Renal cortex interstitium (tissue), 11 donors: ENCODE measurements around the gene C5orf34. TPM values are rescaled to one million over a fixed set of nuclear protein-coding genes. Genes with fewer than 3 reads are reported as not detected.
A peak's percentile ranks its signal among the peaks of the same experiment; 100 is the strongest.
"Not testable (repeated sequence)": the region's sequence is repeated elsewhere in the genome, so short reads cannot be mapped to it uniquely, and the experiment has no call there.

Experiments
- DNase-seq, 11 donors: peaks; one replicate each; pipeline ENCODE4 v3.0.0-alpha.2; 2013; ENCODE audit warnings: low read depth in 9 of 11, low spot score in 4 of 11; ENCODE audit errors: extremely low read depth in 1 of 11
- polyA plus RNA-seq, 3 donors: library from polyadenylated mRNA; unstranded; fragments of 120-200 nt; gene quantifications; one replicate each; pipeline ENCODE4 v1.2.1, GENCODE V29; 2013; ENCODE audit not compliant: insufficient read length in 3 of 3

The C5orf34 gene
- polyA plus RNA-seq, 3 donors, result 4.9 to 5.9 (median 5.4) TPM

- no peak for DNase-seq
These were observed 15.7 kb upstream of the C5orf34 start for GRCh38 chr5:43530648-43531047.

DNA sequence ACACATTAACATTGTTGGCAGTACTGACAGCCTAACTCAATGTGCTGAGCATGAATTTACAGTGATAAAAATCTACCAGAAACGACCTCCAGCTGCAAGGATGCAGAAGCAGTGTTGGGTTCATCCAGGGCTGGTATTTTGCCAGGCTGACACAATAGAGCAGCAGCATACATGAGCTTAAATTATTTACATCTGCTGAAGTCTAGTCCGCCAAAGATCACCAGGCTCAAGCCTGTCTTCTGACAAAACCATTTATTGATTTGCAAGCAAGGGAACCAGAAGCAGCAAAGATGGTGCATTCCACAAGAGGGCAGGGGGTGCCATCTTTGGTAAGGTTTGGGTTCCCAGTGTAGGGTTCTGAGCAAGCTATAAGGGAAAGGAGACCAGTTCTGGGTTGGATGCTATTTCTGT lies 8.7 kb upstream of the C5orf34 start:
- no peak for DNase-seq

- no peak for DNase-seq
These were observed 5.7 kb upstream of the C5orf34 start for GRCh38 chr5:43520615-43521014.

DNA sequence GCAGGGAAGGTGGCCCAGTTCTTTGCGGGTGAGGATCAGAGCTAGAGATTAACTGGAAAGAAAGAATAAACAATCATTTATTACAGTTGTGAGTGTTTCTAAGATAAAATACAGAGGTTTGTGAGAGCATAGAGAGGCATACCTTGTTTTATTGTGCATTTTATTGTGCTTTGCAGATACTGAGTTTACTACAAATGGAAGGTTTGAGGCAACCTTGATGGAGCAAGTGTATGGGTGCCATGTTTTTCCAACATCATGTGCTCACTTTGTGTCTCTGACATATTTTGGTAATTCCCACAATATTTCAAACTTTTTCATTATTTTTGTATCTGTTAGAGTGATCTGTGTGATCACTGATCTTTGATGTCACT lies 715 bp upstream of the C5orf34 start:
- no peak for DNase-seq

GRCh38 chr5:43514471-43514815 lies 505 bp downstream of the C5orf34 start:
- peak in 1 of 11 donors; percentile 13 for DNase-seq

DNA sequence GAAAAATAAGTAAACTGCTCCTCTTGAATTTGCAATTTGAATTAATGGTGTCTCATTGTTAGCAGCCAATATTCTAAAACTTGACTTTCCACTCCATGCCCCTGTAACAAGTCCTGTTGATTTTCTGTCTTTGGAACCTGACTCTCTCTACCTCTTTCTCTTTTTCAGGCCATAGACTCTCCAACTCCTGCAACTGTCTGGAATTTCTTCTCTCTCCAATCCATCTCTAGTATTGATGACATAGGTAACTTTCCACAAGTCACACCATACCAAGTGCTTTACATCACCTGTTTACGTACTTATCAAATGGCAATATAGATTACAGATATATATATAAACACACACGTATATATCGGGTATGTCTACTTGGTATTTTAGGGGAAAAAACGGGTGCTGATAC lies 923 bp downstream of the C5orf34 start:
- no peak for DNase-seq

DNA sequence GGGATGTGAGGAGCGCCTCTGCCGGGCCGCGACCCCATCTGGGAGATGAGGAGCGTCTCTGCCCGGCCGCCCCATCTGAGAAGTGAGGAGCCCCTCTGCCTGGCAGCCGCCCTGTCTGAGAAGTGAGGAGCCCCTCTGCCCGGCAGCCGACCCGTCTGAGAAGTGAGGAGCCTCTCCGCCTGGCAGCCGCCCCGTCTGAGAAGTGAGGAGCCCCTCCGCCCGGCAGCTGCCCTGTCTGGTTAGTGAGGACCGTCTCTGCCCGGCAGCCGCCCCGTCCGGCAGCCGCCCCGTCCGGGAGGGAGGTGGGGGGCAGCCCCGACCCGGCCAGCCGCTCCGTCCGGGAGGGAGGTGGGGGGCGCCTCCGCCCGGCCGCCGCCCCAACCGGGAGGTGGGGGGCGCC lies 3.9 kb downstream of the C5orf34 start:
- DNase-seq, result not testable (repeated sequence)

- DNase-seq, result no peak
These were observed 16.4 kb downstream of the C5orf34 start for GRCh38 chr5:43498581-43498980.

- no peak for DNase-seq
These were observed 17.4 kb downstream of the C5orf34 start for GRCh38 chr5:43497311-43498104.

DNA sequence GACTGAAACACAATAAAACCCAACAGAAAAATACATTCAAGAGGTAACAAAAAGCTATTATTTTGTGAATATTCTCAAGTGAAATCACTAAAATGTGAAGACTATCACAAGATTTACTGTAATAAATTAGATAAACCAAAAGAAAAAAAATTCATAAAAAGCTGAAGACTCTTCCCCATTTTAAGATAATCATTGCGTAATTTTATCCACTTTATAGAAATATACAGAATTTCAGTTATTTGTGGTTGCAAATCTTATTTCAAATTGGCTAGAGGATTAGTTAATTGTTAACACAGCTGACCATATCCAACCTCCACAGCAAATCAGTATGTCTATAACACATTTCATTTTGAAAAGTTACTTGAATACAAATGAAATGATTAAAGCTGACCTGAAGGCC lies 23.6 kb downstream of the C5orf34 start:
- no peak for DNase-seq

GRCh38 chr5:43486353-43486752 lies 28.6 kb downstream of the C5orf34 start:
- no peak for DNase-seq

GRCh38 chr5:43485406-43485805 lies 29.5 kb downstream of the C5orf34 start:
- no peak for DNase-seq

DNA sequence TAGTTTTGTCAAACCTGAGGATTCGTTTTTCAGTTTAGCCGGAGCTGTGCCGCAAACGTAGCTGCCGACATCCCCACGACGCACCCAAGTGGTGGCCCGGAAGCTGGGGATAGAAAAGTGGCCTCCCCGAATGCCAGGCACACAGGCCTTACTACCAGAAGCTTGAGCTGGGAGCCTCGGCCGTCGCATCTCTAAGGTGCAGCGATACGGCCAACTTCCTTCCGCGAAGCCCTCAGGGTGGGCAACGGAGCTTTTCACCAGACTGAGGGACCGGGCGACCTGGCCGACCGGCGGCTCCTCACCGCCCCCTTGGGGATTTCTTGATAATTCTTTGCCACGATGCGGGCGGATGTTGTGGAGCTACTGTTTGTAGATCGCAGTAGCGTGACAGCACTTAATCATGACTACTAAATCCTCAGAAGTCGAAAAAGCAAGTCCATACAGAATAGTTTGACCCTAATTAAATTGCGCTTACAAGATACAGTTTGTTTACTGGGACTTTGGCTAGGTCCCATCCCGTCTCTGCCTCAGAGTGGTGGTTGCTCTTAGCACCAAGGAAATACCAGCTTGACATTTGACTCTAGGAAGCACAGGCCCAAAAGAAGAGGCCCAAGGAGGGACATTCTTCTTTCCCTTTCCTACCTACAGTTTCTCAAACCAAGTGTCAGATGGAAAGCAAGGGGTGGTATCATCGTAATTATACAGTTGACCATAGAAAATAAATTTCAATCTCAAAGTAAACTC lies 30.7 kb downstream of the C5orf34 start:
- DNase-seq, result peak; percentile 72 to 87 (median 81)

DNA sequence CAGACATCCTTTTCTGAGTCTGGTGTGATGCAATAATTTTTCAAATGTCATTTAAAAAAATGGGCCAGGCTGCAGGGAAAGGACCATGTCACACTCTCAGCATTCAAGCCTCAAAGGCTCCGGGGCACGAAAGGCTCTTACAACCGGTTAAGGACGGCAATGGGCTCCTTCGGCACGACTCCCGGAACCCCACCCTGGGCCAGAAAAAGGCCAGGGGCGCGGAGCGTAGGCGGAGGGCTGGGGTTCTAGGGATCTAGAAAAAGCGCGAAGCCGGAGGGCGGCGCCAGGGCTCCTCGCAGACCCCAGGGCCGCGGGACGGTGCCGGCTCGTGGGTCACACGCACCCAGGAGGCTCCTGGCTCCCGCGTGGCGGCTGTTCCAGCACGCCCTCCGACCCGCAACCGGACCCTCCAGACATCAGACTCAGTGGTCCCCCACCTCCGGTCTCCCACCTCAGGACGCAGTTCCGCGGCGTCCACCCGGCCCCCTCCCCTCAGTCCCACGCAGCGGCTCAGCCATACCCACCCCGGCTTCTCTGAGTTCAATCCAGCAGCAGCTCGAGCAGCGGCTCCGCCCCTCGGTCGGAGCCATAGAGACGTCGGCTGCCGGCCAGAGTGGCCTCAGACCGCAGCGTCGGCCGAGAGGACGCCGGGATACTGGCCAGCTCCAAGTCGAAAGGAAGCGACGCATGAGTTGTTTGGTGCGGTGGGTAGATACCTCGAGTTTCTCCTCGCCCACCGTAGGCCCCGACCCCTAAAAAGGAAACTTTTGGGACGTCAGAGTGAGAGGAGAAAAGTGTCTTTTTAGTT lies 31.4 kb downstream of the C5orf34 start, which contains the start of gene TMEM267:
TSS of gene TMEM267 (minus strand) at position 568 of the 808 bp plus-strand sequence. CDS start 29,896 bp downstream, outside the sequence.
- peak; percentile 85 to 92 (median 91) for DNase-seq

GRCh38 chr5:43482490-43483297 lies 32.3 kb downstream of the C5orf34 start:
- peak in 2 of 11 donors; percentile 2 to 3 for DNase-seq

DNA sequence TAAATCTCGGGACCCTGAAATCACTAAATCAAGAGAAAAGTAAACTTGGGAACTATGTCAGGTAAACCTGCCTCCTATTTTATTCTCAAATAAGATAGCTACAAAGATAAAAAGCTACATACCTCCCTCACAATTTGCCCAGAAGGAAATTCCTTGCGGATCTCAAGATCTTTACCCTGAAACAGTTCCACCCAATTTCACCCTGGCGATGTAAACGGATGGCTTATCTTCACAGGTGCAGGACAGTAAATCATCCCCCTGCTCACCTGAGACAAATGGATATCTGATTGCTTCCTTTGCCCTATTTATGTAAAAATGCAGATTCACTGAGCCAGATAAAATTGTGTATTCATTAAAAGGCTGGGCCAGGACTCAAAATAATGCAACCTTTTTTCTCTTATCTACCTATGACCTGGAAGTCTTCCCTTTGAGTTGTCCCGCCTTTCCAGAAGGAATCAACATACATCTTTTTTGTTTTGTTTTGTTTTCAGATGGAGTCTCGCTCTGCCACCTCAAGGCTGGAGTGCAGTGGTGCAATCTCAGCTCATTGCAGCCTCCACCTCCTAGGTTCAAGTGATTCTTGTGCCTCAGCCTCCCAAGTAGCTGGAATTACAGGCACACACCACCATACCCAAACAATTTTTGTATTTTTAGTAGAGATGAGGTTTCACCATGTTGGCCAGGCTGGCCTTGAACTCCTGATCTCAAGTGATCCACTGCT lies 45.1 kb downstream of the C5orf34 start:
- DNase-seq, result no peak

GRCh38 chr5:43467100-43467499 lies 47.8 kb downstream of the C5orf34 start:
- no peak for DNase-seq

GRCh38 chr5:43465455-43465854 lies 49.5 kb downstream of the C5orf34 start:
- DNase-seq, result not testable (repeated sequence)
